Osteocyte (in vitro differentiated cells): ENCODE results near the gene CYP4B1. TPM values are rescaled to one million over a fixed set of nuclear protein-coding genes. Genes with fewer than 3 reads are reported as not detected.

Source experiments
- DNase-seq: peaks from one replicate; pipeline ENCODE4 v3.0.0; 2021; ENCODE audit warnings: mixed read lengths; ENCODE audit not compliant: unreplicated experiment; ENCODE audit errors: extremely low spot score
- H3K27ac Mint-ChIP-seq: one replicate; pipeline ENCODE4 v1.8.0; 2021; ENCODE audit warnings: mild to moderate bottlenecking, mixed read lengths; ENCODE audit not compliant: unreplicated experiment
- H3K27me3 Mint-ChIP-seq: one replicate; pipeline ENCODE4 v1.8.0; 2021; ENCODE audit warnings: mixed read lengths; ENCODE audit not compliant: unreplicated experiment
- H3K36me3 Mint-ChIP-seq: one replicate; pipeline ENCODE4 v1.8.0; 2021; ENCODE audit warnings: mixed read lengths; ENCODE audit not compliant: unreplicated experiment
- H3K4me1 Mint-ChIP-seq: one replicate; pipeline ENCODE4 v1.8.0; 2021; ENCODE audit warnings: mixed read lengths; ENCODE audit not compliant: unreplicated experiment
- H3K4me3 Mint-ChIP-seq: one replicate; pipeline ENCODE4 v1.8.0; 2021; ENCODE audit warnings: mild to moderate bottlenecking, moderate library complexity, mixed read lengths; ENCODE audit not compliant: unreplicated experiment
- H3K9me3 Mint-ChIP-seq: one replicate; pipeline ENCODE4 v1.8.0; 2021; ENCODE audit warnings: mixed read lengths; ENCODE audit not compliant: unreplicated experiment
- total RNA-seq: library from RNA; stranded (reverse); gene quantifications from 2 replicates; pipeline ENCODE4 v1.2.1, GENCODE V29; 2021
- TF ChIP-seq, protein P1 (sequence below): fragments of 200-600 bp; sonication (generic); IDR thresholded peaks from 2 replicates; pipeline ENCODE4 v1.5.0; 2021; ENCODE audit warnings: antibody characterized with exemption, mild to moderate bottlenecking, moderate library complexity

The CYP4B1 gene
- total RNA-seq, 1 donor from 2014 or later, result not detected

DNA sequence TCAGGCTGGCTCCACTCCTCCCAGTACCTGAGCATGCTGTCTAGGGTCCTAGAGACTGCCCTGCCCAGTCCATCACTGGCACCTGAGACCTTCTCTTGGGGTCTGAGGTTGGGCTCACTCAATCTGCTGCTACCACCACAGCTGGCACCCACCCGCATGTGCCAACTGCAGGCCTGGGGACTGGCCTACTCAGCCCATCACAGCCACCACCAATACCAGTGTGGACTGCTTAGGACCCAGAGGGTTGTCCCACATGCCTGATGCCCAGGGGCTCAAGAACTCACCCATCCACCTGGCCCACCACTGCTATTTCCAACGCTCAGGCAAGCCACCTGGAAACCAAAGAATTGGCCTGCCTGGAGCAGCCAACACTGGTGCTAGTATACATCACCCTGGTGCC is 63.5 kb downstream of the CYP4B1 start:
- Mint-ChIP-seq H3K27me3 (no peaks in the 10 kb centered on the region), H3K36me3 (no peaks in the 10 kb centered on the region), H3K27ac (no peak overlapping the region), H3K9me3 (no peaks in the 10 kb centered on the region), H3K4me3 (no peak overlapping the region), H3K4me1 (no peaks in the 10 kb centered on the region)
- DNase-seq, result no peak
- TF ChIP-seq, protein P1, sequence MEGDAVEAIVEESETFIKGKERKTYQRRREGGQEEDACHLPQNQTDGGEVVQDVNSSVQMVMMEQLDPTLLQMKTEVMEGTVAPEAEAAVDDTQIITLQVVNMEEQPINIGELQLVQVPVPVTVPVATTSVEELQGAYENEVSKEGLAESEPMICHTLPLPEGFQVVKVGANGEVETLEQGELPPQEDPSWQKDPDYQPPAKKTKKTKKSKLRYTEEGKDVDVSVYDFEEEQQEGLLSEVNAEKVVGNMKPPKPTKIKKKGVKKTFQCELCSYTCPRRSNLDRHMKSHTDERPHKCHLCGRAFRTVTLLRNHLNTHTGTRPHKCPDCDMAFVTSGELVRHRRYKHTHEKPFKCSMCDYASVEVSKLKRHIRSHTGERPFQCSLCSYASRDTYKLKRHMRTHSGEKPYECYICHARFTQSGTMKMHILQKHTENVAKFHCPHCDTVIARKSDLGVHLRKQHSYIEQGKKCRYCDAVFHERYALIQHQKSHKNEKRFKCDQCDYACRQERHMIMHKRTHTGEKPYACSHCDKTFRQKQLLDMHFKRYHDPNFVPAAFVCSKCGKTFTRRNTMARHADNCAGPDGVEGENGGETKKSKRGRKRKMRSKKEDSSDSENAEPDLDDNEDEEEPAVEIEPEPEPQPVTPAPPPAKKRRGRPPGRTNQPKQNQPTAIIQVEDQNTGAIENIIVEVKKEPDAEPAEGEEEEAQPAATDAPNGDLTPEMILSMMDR, result no peak

Other genes starting within 250 kb of the CYP4B1 start
- gene KNCN, start 247.4 kb upstream of the CYP4B1 start, total RNA-seq, result not detected in 2 replicates
- 32.5 and 35.0 TPM in 2 replicates for gene MKNK1, start 194.8 kb upstream of the CYP4B1 start, total RNA-seq
- gene MOB3C, start 182.2 kb upstream of the CYP4B1 start, total RNA-seq, result 9.4 and 9.6 TPM in 2 replicates
- gene ATPAF1, start 130.7 kb upstream of the CYP4B1 start, total RNA-seq, result 34.2 and 35.7 TPM in 2 replicates
- not detected in 2 replicates for gene TEX38, start 127.2 kb upstream of the CYP4B1 start, total RNA-seq
- gene EFCAB14, start 79.9 kb upstream of the CYP4B1 start, total RNA-seq, result 57.6 and 58.9 TPM in 2 replicates
- gene CYP4A11, start 142.4 kb downstream of the CYP4B1 start, total RNA-seq, result not detected in 2 replicates
- 0.38 and 0.89 TPM in 2 replicates for gene CYP4X1, start 224.6 kb downstream of the CYP4B1 start, total RNA-seq